Measurements from ENCODE around the gene EPO. TPM values are rescaled to one million over a fixed set of nuclear protein-coding genes. Genes with fewer than 3 reads are reported as not detected.

EPO gene
- total RNA-seq, 1 donor from 2014 or later = not detected

GRCh38 chr7:100683659-100684533 lies 36.4 kb upstream of the EPO start:
- peaks cover 4% of the 10 kb centered on the region for H3K36me3 Mint-ChIP-seq (ENCODE audit: unreplicated experiment)
- DNase-seq = no peak
- peaks cover 13% of the 10 kb centered on the region for H3K27me3 Mint-ChIP-seq (ENCODE audit: unreplicated experiment)

GRCh38 chr7:100684534-100685042 lies 35.7 kb upstream of the EPO start:
- Mint-ChIP-seq H3K27me3 (ENCODE audit: unreplicated experiment) (peaks cover 12% of the 10 kb centered on the region), H3K4me1 (ENCODE audit: low read depth, unreplicated experiment) (peaks cover 10% of the 10 kb centered on the region), H3K4me3 (ENCODE audit: unreplicated experiment) (no peak overlapping the region), H3K36me3 (ENCODE audit: unreplicated experiment) (peaks cover 4% of the 10 kb centered on the region), H3K9me3 (ENCODE audit: unreplicated experiment) (peaks cover 11% of the 10 kb centered on the region), H3K27ac (ENCODE audit: unreplicated experiment) (no peak overlapping the region)
- DNase-seq = no peak
- TF ChIP-seq CTCF (IDR thresholded peaks at IDR 0.05; ENCODE audit: partially characterized antibody, unreplicated experiment) = no peak

More at GRCh38 chr7:100683659-100684533, 36.4 kb upstream of the EPO start:
- Mint-ChIP-seq H3K4me1 (ENCODE audit: low read depth, unreplicated experiment) (peaks cover 7% of the 10 kb centered on the region), H3K4me3 (ENCODE audit: unreplicated experiment) (no peak overlapping the region), H3K27ac (ENCODE audit: unreplicated experiment) (no peak overlapping the region), H3K9me3 (ENCODE audit: unreplicated experiment) (peaks cover 12% of the 10 kb centered on the region)
- TF ChIP-seq CTCF (IDR thresholded peaks at IDR 0.05; ENCODE audit: partially characterized antibody, unreplicated experiment) = no peak

- TF ChIP-seq CTCF (IDR thresholded peaks at IDR 0.05; ENCODE audit: partially characterized antibody, unreplicated experiment) = no peak
- Mint-ChIP-seq H3K36me3 (ENCODE audit: unreplicated experiment) (peaks cover 2% of the 10 kb centered on the region), H3K4me3 (ENCODE audit: unreplicated experiment) (no peak overlapping the region), H3K27me3 (ENCODE audit: unreplicated experiment) (peaks cover 11% of the 10 kb centered on the region), H3K9me3 (ENCODE audit: unreplicated experiment) (peaks cover 10% of the 10 kb centered on the region), H3K27ac (ENCODE audit: unreplicated experiment) (no peak overlapping the region), H3K4me1 (ENCODE audit: low read depth, unreplicated experiment) (peaks cover 11% of the 10 kb centered on the region)
- DNase-seq = no peak
Observed at GRCh38 chr7:100685049-100685605, 35.1 kb upstream of the EPO start.

GRCh38 chr7:100685631-100686145 lies 34.6 kb upstream of the EPO start:
- H3K9me3 Mint-ChIP-seq (ENCODE audit: unreplicated experiment) = peaks cover 7% of the 10 kb centered on the region
- no peak for DNase-seq
- no peak for TF ChIP-seq CTCF (IDR thresholded peaks at IDR 0.05; ENCODE audit: partially characterized antibody, unreplicated experiment)
- no peak overlapping the region for H3K27ac Mint-ChIP-seq (ENCODE audit: unreplicated experiment)
- peaks cover 10% of the 10 kb centered on the region for H3K27me3 Mint-ChIP-seq (ENCODE audit: unreplicated experiment)
- peaks cover 9% of the 10 kb centered on the region for H3K4me1 Mint-ChIP-seq (ENCODE audit: low read depth, unreplicated experiment)
- no peak overlapping the region for H3K4me3 Mint-ChIP-seq (ENCODE audit: unreplicated experiment)
- no peaks in the 10 kb centered on the region for H3K36me3 Mint-ChIP-seq (ENCODE audit: unreplicated experiment)
